Right lobe of liver (tissue), 6 donors: ENCODE data around the gene ARSD. TPM values are rescaled to one million over a fixed set of nuclear protein-coding genes. Genes with fewer than 3 reads are reported as not detected.
"Not testable (repeated sequence)": the region's sequence is repeated elsewhere in the genome, so short reads cannot be mapped to it uniquely, and the experiment has no call there.

Source experiments
- ATAC-seq, 4 donors: fragments of 200-7000 bp; cut with Tn5 transposase; one replicate each; pipeline ENCODE4 v1.9.1; 2020; ENCODE audit warnings: mild to moderate bottlenecking in 4 of 4, moderate library complexity in 4 of 4
- DNase-seq, 3 donors: peaks; one replicate each; pipeline ENCODE4 v3.0.0-alpha.2; 2020
- H3K27ac ChIP-seq, 3 donors: fragments of 200-600 bp; one replicate each; pipeline ENCODE4 v1.8.0; 2022
- H3K27me3 ChIP-seq, 2 donors: fragments of 200-600 bp; one replicate each; pipeline ENCODE4 v1.8.0; 2022
- H3K36me3 ChIP-seq, 4 donors: fragments of 200-600 bp; sonication (generic) in 1 of 4; one replicate each; pipeline versions ENCODE4 v1.5.1 to v1.8.0; 2017 to 2022; ENCODE audit warnings: control low read depth in 1 of 4
- H3K4me1 ChIP-seq, 4 donors: fragments of 200-600 bp; sonication (generic) in 1 of 4; one replicate each; pipeline versions ENCODE4 v1.5.1 to v1.8.0; 2017 to 2022; ENCODE audit warnings: control low read depth in 1 of 4
- H3K4me3 ChIP-seq, 3 donors: fragments of 200-600 bp; one replicate each; pipeline ENCODE4 v1.8.0; 2022
- H3K9me3 ChIP-seq, 4 donors: fragments of 200-600 bp; sonication (generic) in 1 of 4; one replicate each; pipeline versions ENCODE4 v1.5.1 to v1.8.0; 2017 to 2022; ENCODE audit warnings: control low read depth in 1 of 4
- CTCF ChIP-seq, 4 donors: fragments of 200-600 bp in 3 of 4; fragments of 450-650 bp in 1 of 4; IDR thresholded peaks; one replicate each; pipeline versions ENCODE4 v1.5.1 to v1.8.0; 2016 to 2022; ENCODE audit warnings: antibody characterized with exemption in 4 of 4, mild to moderate bottlenecking in 2 of 4
- POLR2A ChIP-seq: fragments of 450-650 bp; IDR thresholded peaks from one replicate; pipeline ENCODE4 v1.6.1; 2017; ENCODE audit warnings: antibody characterized with exemption, mild to moderate bottlenecking
- WGBS: methylation state at CpG from one replicate; pipeline ENCODE4 v1.1.6; 2018; ENCODE audit warnings: low coverage, low lambda C conversion rate; ENCODE audit not compliant: insufficient coverage; ENCODE audit errors: missing lambda C conversion rate; 5-methylcytosine and 5-hydroxymethylcytosine counted together
- intact Hi-C, 2 donors: fragments of 100-400 bp; cut with DNase I; formaldehyde crosslinking; loops; one replicate each; pipeline versions ENCODE4 v1.11.2 to v1.14.1; 2022
- total RNA-seq, 6 experiments: library from RNA; depleted of rRNA in 2 of 6; stranded (reverse); fragments of >200 nt in 2 of 6; fragmentation: NEBNext Ultra II Directional in 3 of 6; extraction: Animal tissue kit (Norgen Biotek cat#: 25700) in 3 of 6; gene quantifications; one replicate each; pipeline versions ENCODE4 v1.1.0 to v1.2.4, GENCODE V29; 2016 to 2023
- donor health status: DM: no; HTN: yes; CAD: no.
- donor health status: DM: no; HTN: no; CAD: no.
- donor health status: DM: no; HTN: no; CAD: no.
- donor health status: DM: no; HTN: yes; CAD: no.
- donor health status: DM: no; HTN: yes; CAD: no.

ARSD gene
- total RNA-seq, 6 experiments from 2014 or later, result 26.2 to 76.0 (median 34.2) TPM

- H3K27me3 ChIP-seq, DNase-seq, H3K36me3 ChIP-seq, H3K9me3 ChIP-seq, intact Hi-C loops: not testable (repeated sequence)
- Histone ChIP-seq H3K4me3 (peak overlapping the region; percentile 43 to 54 (median 46)), H3K27ac (peak overlapping the region in 1 of 3 donors; percentile 4), H3K4me1 (peaks cover 0 to 21% (median 0%) of the 10 kb centered on the region in 4 donors)
- ATAC-seq, result peak; percentile 55 to 66 (median 60)
- 26% methylated on average over 14 of the region's 15 CpGs for WGBS
- TF ChIP-seq CTCF (IDR thresholded peaks at IDR 0.05), result peak; percentile 20 to 48 (median 34)
Measured at GRCh38 chrX:2889706-2890490, 39.2 kb downstream of the ARSD start.

- ATAC-seq (peak; percentile 48 to 51 (median 50)), DNase-seq (no peak)
- intact Hi-C loops, result no loop called here
- H3K9me3 ChIP-seq, result no peaks in the 10 kb centered on the region
- H3K36me3 ChIP-seq, result no peaks in the 10 kb centered on the region
- H3K27ac ChIP-seq, result peak overlapping the region in 1 of 3 donors; percentile 4
- H3K4me3 ChIP-seq, result peak overlapping the region; percentile 43 to 54 (median 46)
- 33% methylated on average over 11 of the region's 11 CpGs for WGBS
- no peak for TF ChIP-seq CTCF (IDR thresholded peaks at IDR 0.05)
- no peak for TF ChIP-seq POLR2A
- H3K27me3 ChIP-seq, result no peaks in the 10 kb centered on the region
- peaks cover 0 to 21% (median 0%) of the 10 kb centered on the region in 4 donors for H3K4me1 ChIP-seq
Measured at GRCh38 chrX:2889045-2889605, 40.0 kb downstream of the ARSD start.

GRCh38 chrX:2888309-2888708 lies 40.8 kb downstream of the ARSD start:
- peaks cover 0 to 21% (median 0%) of the 10 kb centered on the region in 4 donors for H3K4me1 ChIP-seq
- no peak overlapping the region for H3K4me3 ChIP-seq
- no peak for DNase-seq
- peak overlapping the region in 1 of 3 donors; percentile 24 for H3K27ac ChIP-seq
- no peak for TF ChIP-seq POLR2A
- no peak for TF ChIP-seq CTCF (IDR thresholded peaks at IDR 0.05)
- ATAC-seq, result peak; percentile 44 to 67 (median 52)
- intact Hi-C loops, result no loop called here
- H3K36me3 ChIP-seq, result no peaks in the 10 kb centered on the region
- no peaks in the 10 kb centered on the region for H3K9me3 ChIP-seq
- no peaks in the 10 kb centered on the region for H3K27me3 ChIP-seq
- 53% methylated on average over 6 of the region's 7 CpGs for WGBS

- H3K4me1 ChIP-seq, result peaks cover 0 to 8% (median 0%) of the 10 kb centered on the region in 4 donors
- TF ChIP-seq CTCF (IDR thresholded peaks at IDR 0.05) (no peak), POLR2A (no peak)
- peaks cover 0 to 5% (median 0%) of the 10 kb centered on the region in 4 donors for H3K36me3 ChIP-seq
- DNase-seq, result no peak
- intact Hi-C loops, result no loop called here
- ATAC-seq, result no peak
- H3K27me3 ChIP-seq, result no peaks in the 10 kb centered on the region
- 94% methylated on average over 10 of the region's 14 CpGs for WGBS
- H3K9me3 ChIP-seq, result no peaks in the 10 kb centered on the region
- no peak overlapping the region for H3K27ac ChIP-seq
- H3K4me3 ChIP-seq, result no peak overlapping the region
Measured at GRCh38 chrX:2883770-2884169, 45.4 kb downstream of the ARSD start.
